Vagina (tissue), 2 donors: ENCODE measurements around the gene PTPRM. TPM values are rescaled to one million over a fixed set of nuclear protein-coding genes. Genes with fewer than 3 reads are reported as not detected.

Source experiments
- DNase-seq, 2 donors: peaks; one replicate each; pipeline ENCODE4 v3.0.0-alpha.2; 2017; ENCODE audit errors: extremely low spot score in 2 of 2
- H3K27ac ChIP-seq: fragments of 200-600 bp; sonication (generic); one replicate; pipeline ENCODE4 v1.5.1; 2019
- H3K27me3 ChIP-seq: fragments of 200-600 bp; sonication (generic); one replicate; pipeline ENCODE4 v1.5.1; 2019
- H3K36me3 ChIP-seq, 2 donors: fragments of 200-600 bp; sonication (generic); one replicate each; pipeline ENCODE4 v1.5.1; 2017 to 2019
- H3K4me1 ChIP-seq: fragments of 200-600 bp; sonication (generic); one replicate; pipeline ENCODE4 v1.5.1; 2019
- H3K4me3 ChIP-seq, 2 donors: fragments of 200-600 bp; sonication (generic); 1 replicate in 1 of 2; 2 replicates in 1 of 2; pipeline ENCODE4 v1.5.1; 2016 to 2019
- H3K9me3 ChIP-seq: fragments of 200-600 bp; sonication (generic); one replicate; pipeline ENCODE4 v1.5.1; 2019
- POLR2A ChIP-seq, 2 donors: fragments of 450-650 bp; IDR thresholded peaks; one replicate each; pipeline ENCODE4 v1.6.1; 2017; ENCODE audit warnings: antibody characterized with exemption in 2 of 2, mild to moderate bottlenecking in 2 of 2, moderate library complexity in 2 of 2
- POLR2AphosphoS5 ChIP-seq, 2 donors: sonication (generic); formaldehyde crosslinking; IDR thresholded peaks; one replicate each; pipeline ENCODE4 v1.9.0; 2017; ENCODE audit warnings: antibody characterized with exemption in 2 of 2, mild to moderate bottlenecking in 2 of 2, low read depth in 1 of 2; ENCODE audit not compliant: insufficient read depth in 1 of 2
- intact Hi-C: fragments of 100-400 bp; cut with DNase I; formaldehyde crosslinking; loops from one replicate; pipeline ENCODE4 v1.15.1; 2023
- total RNA-seq: library from RNA; depleted of rRNA; stranded (reverse); fragments of >200 nt; gene quantifications from one replicate; pipeline ENCODE4 v1.2.3, GENCODE V29; 2016
- TF ChIP-seq, protein P1 (sequence below), 3 experiments: fragments of 450-650 bp in 2 of 3; fragments of 200-600 bp in 1 of 3; sonication (generic) in 1 of 3; IDR thresholded peaks; one replicate each; pipeline ENCODE4 v1.5.1; 2017 to 2019; ENCODE audit warnings: antibody characterized with exemption in 3 of 3, mild to moderate bottlenecking in 2 of 3, moderate library complexity in 2 of 3

Gene PTPRM
- total RNA-seq, 1 donor from 2014 or later: 60.2 TPM

DNA sequence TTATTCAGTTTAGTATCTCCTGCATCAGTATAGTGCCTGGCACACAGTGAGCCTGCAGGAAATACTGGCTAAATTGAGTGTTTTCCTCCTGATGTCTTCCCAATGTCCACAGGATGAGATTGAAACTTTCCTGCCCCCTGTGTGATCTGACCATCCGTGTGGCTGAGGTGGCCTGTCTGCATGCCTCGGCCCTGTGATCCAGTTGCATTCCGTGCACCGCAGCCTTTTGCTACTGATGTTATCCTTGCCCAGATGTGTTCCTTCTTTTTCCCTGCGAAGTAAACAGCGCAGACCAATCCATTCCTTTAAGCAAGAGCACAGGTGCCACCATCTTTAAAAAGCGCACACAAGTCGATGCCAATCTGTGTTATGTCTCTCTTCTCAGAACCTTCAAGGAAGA is 462.6 kb downstream of the PTPRM start:
- intact Hi-C loops: no loop called here
- Histone ChIP-seq H3K36me3 (no peaks in the 10 kb centered on the region), H3K4me3 (no peak overlapping the region), H3K27me3 (no peaks in the 10 kb centered on the region), H3K4me1 (no peaks in the 10 kb centered on the region), H3K9me3 (no peaks in the 10 kb centered on the region), H3K27ac (no peak overlapping the region)
- TF ChIP-seq, protein P1, sequence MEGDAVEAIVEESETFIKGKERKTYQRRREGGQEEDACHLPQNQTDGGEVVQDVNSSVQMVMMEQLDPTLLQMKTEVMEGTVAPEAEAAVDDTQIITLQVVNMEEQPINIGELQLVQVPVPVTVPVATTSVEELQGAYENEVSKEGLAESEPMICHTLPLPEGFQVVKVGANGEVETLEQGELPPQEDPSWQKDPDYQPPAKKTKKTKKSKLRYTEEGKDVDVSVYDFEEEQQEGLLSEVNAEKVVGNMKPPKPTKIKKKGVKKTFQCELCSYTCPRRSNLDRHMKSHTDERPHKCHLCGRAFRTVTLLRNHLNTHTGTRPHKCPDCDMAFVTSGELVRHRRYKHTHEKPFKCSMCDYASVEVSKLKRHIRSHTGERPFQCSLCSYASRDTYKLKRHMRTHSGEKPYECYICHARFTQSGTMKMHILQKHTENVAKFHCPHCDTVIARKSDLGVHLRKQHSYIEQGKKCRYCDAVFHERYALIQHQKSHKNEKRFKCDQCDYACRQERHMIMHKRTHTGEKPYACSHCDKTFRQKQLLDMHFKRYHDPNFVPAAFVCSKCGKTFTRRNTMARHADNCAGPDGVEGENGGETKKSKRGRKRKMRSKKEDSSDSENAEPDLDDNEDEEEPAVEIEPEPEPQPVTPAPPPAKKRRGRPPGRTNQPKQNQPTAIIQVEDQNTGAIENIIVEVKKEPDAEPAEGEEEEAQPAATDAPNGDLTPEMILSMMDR (IDR thresholded peaks at IDR 0.05): no peak
- TF ChIP-seq POLR2A (IDR thresholded peaks at IDR 0.05) (no peak), POLR2AphosphoS5 (IDR thresholded peaks at IDR 0.05; ENCODE audit: insufficient read depth in 1 of 2, low read depth in 1 of 2) (no peak)
- no peak for DNase-seq

DNA sequence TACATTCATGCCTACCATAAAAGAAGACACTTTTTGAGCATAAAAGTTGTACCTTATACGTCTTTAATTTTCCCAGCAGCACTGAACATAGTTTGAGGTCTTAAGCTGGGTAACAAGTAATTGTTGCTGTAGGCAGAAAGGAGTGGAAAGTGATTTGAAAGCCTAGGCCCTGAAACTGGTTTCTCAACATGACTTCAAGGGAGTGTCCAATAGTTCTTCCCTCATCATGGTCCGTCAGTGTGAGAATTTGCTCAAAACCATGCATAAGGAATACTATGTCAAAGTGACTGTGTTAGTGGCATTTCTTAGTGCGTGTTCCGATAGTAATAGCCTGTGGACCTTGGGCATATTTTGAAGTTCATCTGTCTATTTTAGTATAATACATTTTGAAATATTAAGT is 463.1 kb downstream of the PTPRM start:
- no peaks in the 10 kb centered on the region for H3K27me3 ChIP-seq
- H3K4me3 ChIP-seq: no peak overlapping the region
- no peaks in the 10 kb centered on the region for H3K4me1 ChIP-seq
- no peaks in the 10 kb centered on the region for H3K9me3 ChIP-seq
- no peak overlapping the region for H3K27ac ChIP-seq
- TF ChIP-seq POLR2AphosphoS5 (IDR thresholded peaks at IDR 0.05; ENCODE audit: insufficient read depth in 1 of 2, low read depth in 1 of 2) (no peak), POLR2A (IDR thresholded peaks at IDR 0.05) (no peak)
- TF ChIP-seq, protein P1 (IDR thresholded peaks at IDR 0.05): no peak
- intact Hi-C loops: no loop called here
- H3K36me3 ChIP-seq: no peaks in the 10 kb centered on the region
- DNase-seq: no peak

DNA sequence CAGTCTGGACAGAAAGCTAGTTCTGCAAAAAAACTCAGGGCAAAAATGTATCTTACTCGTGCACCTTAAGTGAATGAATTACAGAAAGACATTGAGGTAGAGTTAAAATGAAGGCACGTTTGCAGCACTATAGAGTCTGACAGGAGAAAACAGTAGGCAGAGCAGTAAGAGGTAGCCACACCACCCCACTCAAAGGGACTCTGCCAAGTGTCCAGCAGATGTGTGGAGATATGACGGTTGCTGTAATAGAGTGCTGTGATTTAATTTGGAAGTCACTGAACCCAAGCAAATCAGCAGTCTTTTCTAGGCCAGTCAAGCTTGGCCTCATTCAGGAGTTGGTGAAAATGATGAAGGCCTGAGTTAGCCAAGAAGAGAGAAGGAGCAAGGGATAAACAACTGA is 464.4 kb downstream of the PTPRM start:
- peaks cover 1% of the 10 kb centered on the region for H3K4me1 ChIP-seq
- TF ChIP-seq POLR2AphosphoS5 (IDR thresholded peaks at IDR 0.05; ENCODE audit: insufficient read depth in 1 of 2, low read depth in 1 of 2) (no peak), POLR2A (IDR thresholded peaks at IDR 0.05) (no peak)
- TF ChIP-seq, protein P1 (IDR thresholded peaks at IDR 0.05): no peak
- DNase-seq: no peak
- intact Hi-C loops: no loop called here
- H3K27me3 ChIP-seq: no peaks in the 10 kb centered on the region
- H3K4me3 ChIP-seq: no peak overlapping the region
- no peaks in the 10 kb centered on the region for H3K36me3 ChIP-seq
- no peaks in the 10 kb centered on the region for H3K9me3 ChIP-seq
- no peak overlapping the region for H3K27ac ChIP-seq

DNA sequence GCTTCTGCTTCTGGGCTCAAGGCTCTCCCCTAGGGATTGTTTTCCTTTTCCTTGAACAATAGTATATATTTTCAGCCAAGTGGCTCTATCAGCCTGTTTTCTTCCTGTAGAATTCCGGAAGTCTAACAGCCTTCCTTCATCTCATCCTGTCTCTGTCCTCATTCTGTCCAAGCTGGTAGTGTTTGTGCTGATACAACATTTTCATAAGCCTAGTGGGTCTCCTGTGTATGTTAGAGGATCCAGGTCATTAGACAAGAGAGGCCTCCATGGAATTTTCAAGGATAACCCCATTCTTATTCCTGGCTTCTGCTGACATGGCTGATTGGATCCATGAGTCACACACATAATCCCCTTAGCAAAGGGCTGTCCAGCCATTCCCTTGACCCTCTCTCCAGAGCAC is 467.6 kb downstream of the PTPRM start:
- Histone ChIP-seq H3K4me3 (no peak overlapping the region), H3K36me3 (no peaks in the 10 kb centered on the region), H3K27ac (no peak overlapping the region), H3K4me1 (peaks cover 5% of the 10 kb centered on the region), H3K9me3 (no peaks in the 10 kb centered on the region), H3K27me3 (no peaks in the 10 kb centered on the region)
- DNase-seq: no peak
- TF ChIP-seq, protein P1 (IDR thresholded peaks at IDR 0.05): no peak
- intact Hi-C loops: no loop called here

DNA sequence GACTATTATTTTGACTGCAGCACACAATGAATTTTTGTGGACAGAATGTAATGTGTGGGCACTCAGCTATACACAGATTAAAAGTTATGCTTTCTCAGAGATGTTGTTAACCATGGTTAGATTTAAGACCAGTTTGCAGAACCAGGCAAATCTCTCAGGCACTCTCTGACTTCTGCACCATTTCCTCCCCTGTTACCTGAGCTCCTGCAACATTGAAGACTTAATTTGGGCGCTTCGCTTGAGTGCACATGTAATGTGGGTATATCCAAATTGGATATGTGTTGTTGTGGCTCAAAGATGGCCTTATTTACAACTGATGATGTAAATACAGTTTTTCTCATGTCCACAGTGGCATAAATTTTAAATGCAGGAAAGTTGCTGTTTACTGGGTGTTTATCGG is 469.4 kb downstream of the PTPRM start:
- Histone ChIP-seq H3K27me3 (no peaks in the 10 kb centered on the region), H3K27ac (no peak overlapping the region), H3K9me3 (no peaks in the 10 kb centered on the region), H3K4me1 (peaks cover 5% of the 10 kb centered on the region), H3K36me3 (no peaks in the 10 kb centered on the region), H3K4me3 (no peak overlapping the region)
- intact Hi-C loops: no loop called here
- DNase-seq: no peak
- TF ChIP-seq POLR2AphosphoS5 (IDR thresholded peaks at IDR 0.05; ENCODE audit: insufficient read depth in 1 of 2, low read depth in 1 of 2) (no peak), POLR2A (IDR thresholded peaks at IDR 0.05) (no peak)
- TF ChIP-seq, protein P1 (IDR thresholded peaks at IDR 0.05): no peak
